Neuronal stem cell (in vitro differentiated cells): ENCODE results near the gene TADA1.

Source experiments
- DNase-seq: peaks from one replicate; pipeline ENCODE4 v3.0.0-alpha.2; 2013; ENCODE audit warnings: low spot score
- H2AFZ ChIP-seq: one replicate; pipeline ENCODE4 v1.6.1; 2013; ENCODE audit warnings: mild to moderate bottlenecking, low read length, inconsistent platforms
- H2AK5ac ChIP-seq: 2 replicates; pipeline ENCODE4 v1.6.1; 2013; ENCODE audit warnings: low read depth, mild to moderate bottlenecking, inconsistent platforms, low read length, moderate library complexity, mixed read lengths
- H2BK120ac ChIP-seq: 2 replicates; pipeline ENCODE4 v1.6.1; 2013; ENCODE audit warnings: low read depth, mild to moderate bottlenecking, inconsistent platforms, low read length, moderate library complexity, mixed read lengths
- H2BK12ac ChIP-seq: one replicate; pipeline ENCODE4 v1.6.1; 2013; ENCODE audit warnings: low read length, inconsistent platforms
- H2BK15ac ChIP-seq: 2 replicates; pipeline ENCODE4 v1.6.1; 2013; ENCODE audit warnings: mild to moderate bottlenecking, low read length, inconsistent platforms, mixed read lengths
- H2BK5ac ChIP-seq: one replicate; pipeline ENCODE4 v1.6.1; 2013; ENCODE audit warnings: inconsistent platforms, mild to moderate bottlenecking, low read length, moderate library complexity
- H3K14ac ChIP-seq: one replicate; pipeline ENCODE4 v1.6.1; 2013; ENCODE audit warnings: low read length, inconsistent platforms
- H3K18ac ChIP-seq: 2 replicates; pipeline ENCODE4 v1.6.1; 2013; ENCODE audit warnings: low read length, inconsistent platforms
- H3K23ac ChIP-seq: 2 replicates; pipeline ENCODE4 v1.6.1; 2013; ENCODE audit warnings: low read depth, mild to moderate bottlenecking, mixed read lengths, low read length, inconsistent platforms; ENCODE audit not compliant: poor library complexity
- H3K27ac ChIP-seq: replicated peaks from 3 replicates; pipeline ENCODE4 v1.5.1; 2013; ENCODE audit warnings: low read length, inconsistent platforms
- H3K27me3 ChIP-seq, 3 experiments: 2 replicates each; pipeline ENCODE4 v1.6.1; 2013; ENCODE audit warnings: low read length in 3 of 3, mild to moderate bottlenecking in 2 of 3, inconsistent platforms in 1 of 3, low read depth in 1 of 3, mixed read lengths in 1 of 3, moderate library complexity in 1 of 3; ENCODE audit not compliant: control insufficient read depth in 3 of 3, insufficient read depth in 3 of 3
- H3K36me3 ChIP-seq, 2 donors: replicated peaks in 1 of 2; 2 replicates each; pipeline ENCODE4 v1.6.1; 2013; ENCODE audit warnings: low read length in 2 of 2; ENCODE audit not compliant: control insufficient read depth in 2 of 2, insufficient read depth in 2 of 2
- H3K4ac ChIP-seq: 2 replicates; pipeline ENCODE4 v1.6.1; 2013; ENCODE audit warnings: inconsistent platforms, mild to moderate bottlenecking, low read length, moderate library complexity
- H3K4me1 ChIP-seq, 2 donors: 1 replicate in 1 of 2; 2 replicates in 1 of 2; pipeline ENCODE4 v1.6.1; 2013; ENCODE audit warnings: low read length in 2 of 2, low read depth in 1 of 2; ENCODE audit not compliant: control insufficient read depth in 2 of 2, insufficient read depth in 1 of 2
- H3K4me2 ChIP-seq: one replicate; pipeline ENCODE4 v1.6.1; 2013; ENCODE audit warnings: mild to moderate bottlenecking, low read length, inconsistent platforms; ENCODE audit not compliant: insufficient read depth, poor library complexity, severe bottlenecking
- H3K4me3 ChIP-seq, 2 donors: 2 replicates each; pipeline ENCODE4 v1.5.1; 2013; ENCODE audit warnings: low read length in 2 of 2, mild to moderate bottlenecking in 2 of 2, inconsistent platforms in 1 of 2, moderate library complexity in 1 of 2
- H3K79me1 ChIP-seq: one replicate; pipeline ENCODE4 v1.6.1; 2013; ENCODE audit warnings: low read depth, mild to moderate bottlenecking, inconsistent platforms, low read length, moderate library complexity
- H3K9ac ChIP-seq: one replicate; pipeline ENCODE4 v1.6.1; 2013; ENCODE audit warnings: mild to moderate bottlenecking, low read depth, low read length, inconsistent platforms; ENCODE audit not compliant: poor library complexity
- H3K9me3 ChIP-seq, 2 donors: replicated peaks in 1 of 2; 2 replicates each; pipeline versions ENCODE3 to v1.6.1; 2013; ENCODE audit warnings: low read length in 2 of 2, mild to moderate bottlenecking in 2 of 2, inconsistent platforms in 1 of 2, low read depth in 1 of 2, mixed read lengths in 1 of 2, moderate library complexity in 1 of 2; ENCODE audit not compliant: control insufficient read depth in 2 of 2, insufficient read depth in 1 of 2
- H4K8ac ChIP-seq: one replicate; pipeline ENCODE4 v1.6.1; 2013; ENCODE audit warnings: low read depth, mild to moderate bottlenecking, inconsistent platforms, low read length, moderate library complexity
- H4K91ac ChIP-seq: one replicate; pipeline ENCODE4 v1.6.1; 2013; ENCODE audit warnings: low read length, low read depth, mild to moderate bottlenecking, inconsistent platforms; ENCODE audit not compliant: poor library complexity
- WGBS, 2 donors: extraction: QIAGEN DNeasy Blood & Tissue Kit; methylation state at CpG; one replicate each; pipeline ENCODE4 v1.1.7; 2013; ENCODE audit warnings: missing lambda C conversion rate in 2 of 2, mixed read lengths in 1 of 2; ENCODE audit not compliant: insufficient read length in 2 of 2, insufficient replicate concordance in 1 of 2; ENCODE audit errors: extremely low coverage in 2 of 2; 5-methylcytosine and 5-hydroxymethylcytosine counted together

The TADA1 gene

GRCh38 chr1:166918956-166919316 lies 42.9 kb upstream of the TADA1 start:
- H3K79me1 ChIP-seq = no peaks in the 10 kb centered on the region
- peaks cover 3 to 8% of the 10 kb centered on the region in 2 donors for H3K9me3 ChIP-seq
- no peak overlapping the region for H4K8ac ChIP-seq
- H3K4me3 ChIP-seq = no peak overlapping the region
- no peak overlapping the region for H2BK5ac ChIP-seq
- H3K14ac ChIP-seq = no peak overlapping the region
- no peak overlapping the region for H3K23ac ChIP-seq
- H2BK120ac ChIP-seq = no peak overlapping the region
- H3K27me3 ChIP-seq = peaks cover 0 to 4% (median 0%) of the 10 kb centered on the region in 3 experiments
- no peak overlapping the region for H3K9ac ChIP-seq
- no peak overlapping the region for H2AFZ ChIP-seq
- no CpG with 5 or more reads among the region's 2 CpGs for WGBS, 2 donors
- H3K4me1 ChIP-seq = peaks cover 5 to 10% of the 10 kb centered on the region in 2 donors
- H2AK5ac ChIP-seq = no peak overlapping the region
- peaks cover 20 to 43% of the 10 kb centered on the region in 2 donors for H3K36me3 ChIP-seq
- no peak overlapping the region for H2BK15ac ChIP-seq
- no peak overlapping the region for H3K18ac ChIP-seq
- no peak overlapping the region for H3K4ac ChIP-seq
- H3K4me2 ChIP-seq = no peak overlapping the region
- no peak overlapping the region for H3K27ac ChIP-seq
- no peak overlapping the region for H4K91ac ChIP-seq
- H2BK12ac ChIP-seq = no peak overlapping the region
- no peak for DNase-seq

DNA sequence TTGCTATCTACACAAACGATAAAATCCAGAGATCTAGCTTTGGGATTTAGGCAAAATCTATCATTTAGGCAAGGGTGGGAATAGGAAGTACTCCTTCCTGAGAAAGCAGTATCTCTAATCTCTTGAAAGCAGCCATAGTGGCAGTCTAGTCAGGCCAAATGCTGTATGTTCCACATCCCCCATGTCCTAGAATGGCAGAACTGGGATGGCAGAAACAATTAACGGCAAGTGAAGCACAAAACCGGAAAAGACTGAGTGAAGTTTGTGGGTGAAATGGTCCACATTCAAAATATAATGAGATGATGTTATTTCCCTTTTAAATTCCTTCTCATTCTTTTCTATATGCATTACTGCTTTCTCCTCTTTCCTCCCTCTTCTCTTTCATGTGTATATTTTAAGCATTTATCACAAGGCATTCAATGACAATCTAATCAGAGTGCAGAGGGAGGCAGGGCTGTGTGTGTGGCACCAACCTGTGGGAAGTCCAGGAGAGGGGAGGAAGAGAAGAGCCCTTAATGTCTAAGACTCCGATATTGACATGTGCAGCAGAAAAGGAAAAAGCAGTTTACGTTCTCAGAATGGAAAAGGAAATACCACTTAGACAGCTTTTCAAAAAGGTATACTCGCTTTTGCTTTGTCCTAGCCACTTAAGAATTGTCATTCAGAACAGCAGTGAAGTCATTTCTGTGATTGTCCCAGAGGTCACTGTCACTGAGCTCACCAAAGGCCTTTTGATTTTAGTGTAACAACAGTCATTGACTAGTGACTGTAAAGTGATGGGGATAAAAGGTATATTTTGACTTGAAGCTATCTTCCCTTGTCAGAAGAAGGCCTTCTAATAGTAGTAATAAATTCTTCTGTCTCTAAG lies 42.3 kb upstream of the TADA1 start:
- Histone ChIP-seq H3K79me1 (no peaks in the 10 kb centered on the region), H3K9me3 (peaks cover 3 to 8% of the 10 kb centered on the region in 2 donors), H2BK5ac (no peak overlapping the region), H2AFZ (no peak overlapping the region), H4K91ac (no peak overlapping the region), H3K14ac (no peak overlapping the region), H3K9ac (no peak overlapping the region), H3K4ac (no peak overlapping the region), H3K27ac (no peak overlapping the region), H2AK5ac (no peak overlapping the region), H3K18ac (no peak overlapping the region), H3K36me3 (peaks cover 20 to 41% of the 10 kb centered on the region in 2 donors), H4K8ac (no peak overlapping the region), H2BK12ac (no peak overlapping the region), H3K4me3 (no peak overlapping the region), H3K4me1 (peaks cover 5 to 10% of the 10 kb centered on the region in 2 donors), H2BK120ac (no peak overlapping the region), H3K27me3 (peaks cover 0 to 4% (median 0%) of the 10 kb centered on the region in 3 experiments), H2BK15ac (no peak overlapping the region), H3K4me2 (no peak overlapping the region), H3K23ac (no peak overlapping the region)
- no peak for DNase-seq
- no CpG with 5 or more reads among the region's 6 CpGs for WGBS, 2 donors

- Histone ChIP-seq H2BK15ac (no peak overlapping the region), H3K18ac (peak overlapping the region; percentile 58), H3K4me3 (no peak overlapping the region), H3K27ac (no peak overlapping the region), H2BK120ac (no peak overlapping the region), H3K14ac (peak overlapping the region; percentile 76), H3K9ac (no peak overlapping the region), H4K8ac (no peak overlapping the region), H3K4me2 (no peak overlapping the region), H2BK12ac (no peak overlapping the region), H4K91ac (no peak overlapping the region), H3K36me3 (peaks cover 16 to 19% of the 10 kb centered on the region in 2 donors), H3K23ac (peak overlapping the region; percentile 34), H2AFZ (no peak overlapping the region), H3K9me3 (peaks cover 7 to 25% of the 10 kb centered on the region in 2 donors), H3K4ac (no peak overlapping the region), H2AK5ac (no peak overlapping the region), H3K27me3 (no peaks in the 10 kb centered on the region), H3K4me1 (peaks cover 5 to 10% of the 10 kb centered on the region in 2 donors), H2BK5ac (no peak overlapping the region), H3K79me1 (no peaks in the 10 kb centered on the region)
- no peak for DNase-seq
- no CpG with 5 or more reads among the region's 4 CpGs for WGBS, 2 donors
Measured at GRCh38 chr1:166915941-166916340, 39.9 kb upstream of the TADA1 start.

GRCh38 chr1:166915042-166915441 lies 39.0 kb upstream of the TADA1 start:
- Histone ChIP-seq H3K27ac (no peak overlapping the region), H2AFZ (no peak overlapping the region), H3K4me3 (no peak overlapping the region), H4K8ac (no peak overlapping the region), H3K14ac (no peak overlapping the region), H3K27me3 (no peaks in the 10 kb centered on the region), H3K9me3 (peaks cover 9 to 29% of the 10 kb centered on the region in 2 donors), H3K36me3 (peaks cover 16 to 19% of the 10 kb centered on the region in 2 donors), H3K4me1 (peaks cover 4 to 10% of the 10 kb centered on the region in 2 donors), H3K4ac (no peak overlapping the region), H3K79me1 (no peaks in the 10 kb centered on the region), H2BK12ac (no peak overlapping the region), H2AK5ac (no peak overlapping the region), H2BK15ac (no peak overlapping the region), H4K91ac (no peak overlapping the region), H3K18ac (no peak overlapping the region), H3K4me2 (no peak overlapping the region), H2BK120ac (no peak overlapping the region), H2BK5ac (no peak overlapping the region), H3K23ac (no peak overlapping the region), H3K9ac (no peak overlapping the region)
- WGBS, 2 donors = no CpG with 5 or more reads among the region's 1 CpG
- no peak for DNase-seq
